ENCODE results near the gene HDGFL2.

DNA sequence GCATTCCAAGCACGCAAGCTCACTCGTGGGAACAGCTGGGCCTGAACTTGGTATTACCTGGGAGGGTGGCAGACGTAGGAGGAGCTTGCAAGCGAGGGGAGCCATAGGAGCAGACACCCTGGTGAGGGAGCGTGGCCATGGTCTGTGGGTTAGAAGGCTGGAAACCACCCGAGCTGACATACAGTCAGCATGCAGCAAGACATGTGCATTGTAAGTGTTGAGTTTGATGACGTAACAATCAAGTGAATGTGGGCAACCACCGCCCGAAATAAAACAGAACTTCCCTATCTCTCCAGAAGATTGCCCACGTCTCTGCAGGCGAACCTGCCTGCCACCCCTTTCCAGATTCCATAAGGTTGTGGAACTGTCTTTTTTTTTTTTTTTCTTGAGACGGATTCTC is 41.3 kb upstream of the HDGFL2 start:
- TF ChIP-seq, protein P1, sequence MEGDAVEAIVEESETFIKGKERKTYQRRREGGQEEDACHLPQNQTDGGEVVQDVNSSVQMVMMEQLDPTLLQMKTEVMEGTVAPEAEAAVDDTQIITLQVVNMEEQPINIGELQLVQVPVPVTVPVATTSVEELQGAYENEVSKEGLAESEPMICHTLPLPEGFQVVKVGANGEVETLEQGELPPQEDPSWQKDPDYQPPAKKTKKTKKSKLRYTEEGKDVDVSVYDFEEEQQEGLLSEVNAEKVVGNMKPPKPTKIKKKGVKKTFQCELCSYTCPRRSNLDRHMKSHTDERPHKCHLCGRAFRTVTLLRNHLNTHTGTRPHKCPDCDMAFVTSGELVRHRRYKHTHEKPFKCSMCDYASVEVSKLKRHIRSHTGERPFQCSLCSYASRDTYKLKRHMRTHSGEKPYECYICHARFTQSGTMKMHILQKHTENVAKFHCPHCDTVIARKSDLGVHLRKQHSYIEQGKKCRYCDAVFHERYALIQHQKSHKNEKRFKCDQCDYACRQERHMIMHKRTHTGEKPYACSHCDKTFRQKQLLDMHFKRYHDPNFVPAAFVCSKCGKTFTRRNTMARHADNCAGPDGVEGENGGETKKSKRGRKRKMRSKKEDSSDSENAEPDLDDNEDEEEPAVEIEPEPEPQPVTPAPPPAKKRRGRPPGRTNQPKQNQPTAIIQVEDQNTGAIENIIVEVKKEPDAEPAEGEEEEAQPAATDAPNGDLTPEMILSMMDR (IDR thresholded peaks at IDR 0.05; ENCODE audit: low read depth, low read length, poor library complexity, severe bottlenecking), result no peak
- TF ChIP-seq EZH2phosphoT487 (IDR thresholded peaks at IDR 0.05; ENCODE audit: borderline replicate concordance, low read length), result no peak

Data from DOHH2 (cell line).